Measurements from ENCODE around the gene SLC13A5.

SLC13A5 gene

DNA sequence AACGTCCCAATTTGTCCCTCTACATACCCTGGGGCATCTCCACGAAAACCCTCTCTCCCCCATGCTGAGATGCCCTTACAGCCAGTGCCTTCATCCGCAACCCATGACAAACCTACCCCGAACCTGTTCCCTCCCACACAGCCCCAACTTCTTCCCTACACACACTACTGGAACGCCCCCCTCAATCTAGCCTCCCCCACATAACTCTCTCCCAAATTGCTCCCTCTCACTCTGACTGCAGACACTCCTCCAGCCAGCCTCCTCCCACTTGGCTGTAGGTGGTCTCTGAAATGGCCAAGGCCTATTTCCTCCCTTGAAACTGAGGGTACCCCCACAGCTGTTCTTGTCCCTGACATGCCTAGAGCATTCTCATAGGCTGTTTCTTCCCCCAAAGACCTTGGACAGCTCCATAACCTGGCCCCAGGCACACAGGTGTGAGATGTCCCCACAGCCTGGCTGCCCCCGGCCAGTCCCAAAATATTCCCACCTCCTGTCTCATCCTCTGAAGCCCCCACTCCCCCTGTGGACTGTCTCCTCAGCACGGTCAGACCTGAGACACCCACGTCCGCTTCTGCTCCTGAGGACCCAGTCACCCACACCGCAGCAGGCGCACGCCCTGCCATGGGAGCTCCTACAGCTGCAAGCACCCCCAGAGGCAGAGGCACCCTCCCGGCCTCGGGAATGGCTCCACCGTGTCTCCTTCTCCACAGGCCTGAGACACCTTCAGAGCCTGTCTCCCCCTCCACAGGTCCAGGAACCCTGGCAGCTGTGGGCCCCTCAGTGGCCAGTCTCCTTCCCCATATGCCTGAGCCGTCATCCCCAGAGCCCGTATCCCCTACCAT is 76.3 kb downstream of the SLC13A5 start:
- DNase-seq = no peak

DNA sequence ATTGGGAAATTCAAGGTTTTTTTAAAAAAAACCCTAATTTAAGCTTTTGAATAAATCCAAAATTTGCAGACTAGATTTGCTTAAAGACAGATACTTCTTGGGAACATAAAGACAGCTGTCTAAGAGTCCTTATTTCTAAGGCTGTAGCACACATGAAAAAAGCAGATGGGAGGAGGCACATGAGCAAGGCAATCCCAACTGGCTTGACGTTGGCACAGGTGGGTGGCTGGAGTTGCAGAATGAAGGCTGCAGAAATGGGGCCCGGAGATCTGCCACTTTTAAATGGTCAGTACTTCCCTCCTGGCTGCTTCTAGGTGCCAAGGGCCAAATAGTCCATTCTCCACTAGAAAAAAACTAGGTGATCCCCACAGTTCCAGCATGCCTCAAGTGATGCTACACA is 77.1 kb downstream of the SLC13A5 start:
- no peak for DNase-seq

Measured in T1000 (cell line).